DMS114 treated with DMSO at 0.1 percent for 48 hours (cell line): ENCODE measurements around the gene ST6GALNAC5.

Experiments
- DNase-seq: peaks from one replicate; lab custom pipeline; 2025; ENCODE audit not compliant: unreplicated experiment; lab: John Stamatoyannopoulos, UW

Gene ST6GALNAC5

DNA sequence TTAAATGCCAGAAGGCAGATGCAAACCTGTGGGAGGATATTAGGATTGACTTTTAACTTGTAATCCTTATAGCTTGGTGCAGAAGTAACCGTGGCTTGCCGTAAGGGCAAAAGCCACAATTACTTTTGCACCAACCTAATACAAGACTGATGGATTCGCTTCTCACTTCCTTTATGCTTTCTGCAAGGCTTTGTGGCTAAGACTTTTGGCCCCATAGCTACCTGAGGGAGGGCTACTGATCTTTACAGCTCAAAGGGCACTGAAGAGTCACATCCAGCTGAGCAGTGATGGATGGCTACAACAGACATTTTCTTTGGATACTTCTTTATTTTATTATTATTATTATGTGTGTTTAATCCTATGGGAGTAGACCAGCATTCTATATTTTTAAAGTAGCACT lies 140.4 kb downstream of the ST6GALNAC5 start:
- DNase-seq: no peak

DNA sequence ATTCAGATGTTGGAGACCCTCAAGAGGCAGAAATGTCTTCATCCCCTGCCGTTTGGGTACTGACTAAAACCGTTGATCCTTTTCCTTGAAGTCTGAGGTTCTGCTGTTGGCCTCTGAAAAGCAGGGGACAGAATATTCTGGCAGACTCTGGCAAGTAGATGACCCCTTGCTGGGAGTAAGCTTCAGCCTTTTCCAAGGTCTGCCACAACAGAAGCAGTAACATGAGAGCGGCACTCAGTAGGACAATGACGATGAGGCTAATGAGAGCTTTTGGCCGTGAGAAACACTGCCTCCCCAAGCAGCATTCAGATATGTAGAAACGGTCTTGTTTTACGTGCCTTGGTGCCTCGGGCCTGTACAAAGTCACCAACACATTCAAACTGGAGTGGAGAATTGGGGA lies 143.7 kb downstream of the ST6GALNAC5 start:
- DNase-seq: no peak

DNA sequence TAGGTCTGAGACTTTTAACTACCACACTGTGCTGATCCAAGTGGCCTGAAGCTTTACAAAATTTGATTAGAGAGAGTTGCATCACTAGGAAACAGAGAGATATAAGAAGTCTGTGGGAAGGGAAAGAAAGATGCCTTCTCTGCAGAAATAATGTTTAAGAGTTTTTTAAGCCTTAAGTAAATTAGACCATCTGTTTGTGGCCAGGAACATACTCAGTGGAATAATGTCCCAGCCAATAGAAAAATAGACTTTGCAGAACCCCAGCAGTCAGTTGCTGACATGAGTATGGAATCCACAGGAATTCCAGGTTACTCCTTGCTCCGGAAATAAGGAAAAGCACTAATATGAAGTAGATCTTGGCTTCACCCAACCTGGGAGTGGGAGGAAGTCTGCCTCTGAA lies 144.8 kb downstream of the ST6GALNAC5 start:
- DNase-seq: no peak

DNA sequence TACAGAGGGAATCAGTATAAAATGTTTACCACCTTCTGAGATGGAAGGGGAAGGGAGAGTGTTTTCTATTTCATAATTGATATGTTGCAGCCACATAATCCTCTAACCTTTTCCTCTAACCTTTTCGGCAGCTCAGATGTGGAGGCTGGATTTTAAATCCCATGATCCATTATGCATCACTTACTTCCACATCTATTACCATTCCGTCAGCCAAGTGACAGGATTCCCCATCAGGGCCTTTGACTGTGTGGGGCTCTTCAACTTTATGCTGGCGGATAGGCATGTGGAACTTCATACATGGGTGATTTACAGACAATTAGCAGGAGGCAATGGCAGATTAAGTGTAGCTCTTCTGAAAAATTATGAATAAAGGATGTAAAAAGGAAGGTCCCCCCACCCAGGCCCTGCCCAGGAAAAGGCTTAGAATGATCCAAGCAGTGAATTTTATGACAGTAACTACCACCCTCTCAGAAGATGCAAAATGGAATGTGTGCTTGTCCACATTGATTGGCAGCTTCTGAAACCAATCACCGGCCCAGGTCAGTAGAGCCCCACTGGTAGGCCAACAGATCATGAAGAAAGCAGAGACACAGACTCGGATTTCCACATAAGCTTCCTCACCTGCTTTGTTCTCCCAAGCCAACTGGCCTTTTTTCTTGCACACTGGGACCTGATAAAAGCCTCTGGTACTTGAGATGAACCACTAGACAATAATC lies 147.0 kb downstream of the ST6GALNAC5 start:
- no peak for DNase-seq

DNA sequence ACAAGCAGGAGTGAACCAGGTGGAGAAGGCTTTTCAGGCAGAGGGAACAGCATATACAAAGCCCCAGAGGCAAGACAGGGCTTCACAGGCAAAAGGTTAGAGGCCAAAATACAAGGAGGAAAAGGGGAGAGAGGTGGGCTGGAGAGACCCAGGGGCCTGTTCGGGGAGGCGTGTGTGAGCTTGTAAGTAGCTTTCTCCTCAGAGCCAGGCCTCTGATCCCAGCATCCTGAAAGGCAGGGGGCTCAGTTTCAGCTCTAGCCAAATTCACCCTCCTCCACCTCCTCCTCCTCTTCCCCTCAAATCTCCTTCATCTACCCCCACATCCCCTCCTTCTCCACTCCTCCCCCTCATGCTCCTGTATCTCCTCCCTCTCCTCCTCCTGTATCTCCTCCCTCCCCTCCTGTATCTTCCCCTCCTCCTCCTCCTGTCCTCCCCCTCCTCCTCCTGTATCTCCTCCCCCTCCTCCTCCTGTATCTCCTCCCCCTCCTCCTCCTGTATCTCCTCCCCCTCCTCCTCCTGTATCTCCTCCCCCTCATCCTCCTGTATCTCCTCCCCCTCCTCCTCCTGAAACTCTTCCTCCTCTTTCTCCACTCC lies 148.6 kb downstream of the ST6GALNAC5 start:
- DNase-seq: no peak

DNA sequence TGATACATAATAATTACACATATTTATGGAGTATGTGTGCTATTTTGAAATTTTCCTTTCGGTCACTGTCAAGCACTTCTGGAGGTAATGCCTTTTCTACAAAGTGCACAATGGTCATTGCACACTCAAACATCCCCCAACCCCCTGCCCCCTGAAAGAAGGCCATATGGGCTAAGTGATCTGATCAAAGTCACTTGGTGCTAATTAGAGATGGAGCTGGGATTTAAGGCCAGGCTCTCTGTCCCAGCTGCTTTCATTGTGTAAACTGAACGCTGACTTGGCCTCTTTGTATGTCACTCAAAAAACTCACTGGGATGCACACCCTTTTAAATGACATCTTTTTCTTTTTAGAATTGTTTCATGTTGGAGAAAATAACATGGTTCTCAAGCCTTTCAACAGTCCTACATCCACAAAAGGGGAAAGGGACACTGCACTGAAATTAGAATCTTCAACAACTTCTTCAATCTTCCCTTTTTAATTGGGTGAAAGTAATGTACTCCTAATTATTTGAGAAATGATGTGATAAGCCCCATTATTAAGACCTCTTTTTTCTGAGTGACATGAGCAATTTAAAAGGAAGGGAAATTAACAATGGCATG lies 149.2 kb downstream of the ST6GALNAC5 start:
- DNase-seq: no peak

DNA sequence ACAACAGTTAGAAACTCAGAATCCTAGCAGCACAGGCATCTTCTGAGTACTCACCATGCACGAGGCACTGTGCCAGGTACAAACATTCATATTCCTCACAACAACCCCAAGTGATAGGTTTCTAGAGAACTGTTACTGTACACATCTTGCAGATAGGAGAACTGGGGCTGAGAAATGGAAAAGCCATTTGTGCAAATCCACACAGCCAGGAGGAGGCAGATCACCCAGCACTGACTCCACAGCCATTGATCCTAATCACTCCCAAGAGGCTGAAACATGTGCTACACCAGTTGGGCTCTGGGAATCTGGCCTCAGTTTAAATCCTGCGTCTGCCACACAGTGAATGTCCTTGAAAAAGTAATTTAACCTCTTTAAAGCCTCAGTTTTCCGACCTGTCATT lies 151.0 kb downstream of the ST6GALNAC5 start:
- no peak for DNase-seq

DNA sequence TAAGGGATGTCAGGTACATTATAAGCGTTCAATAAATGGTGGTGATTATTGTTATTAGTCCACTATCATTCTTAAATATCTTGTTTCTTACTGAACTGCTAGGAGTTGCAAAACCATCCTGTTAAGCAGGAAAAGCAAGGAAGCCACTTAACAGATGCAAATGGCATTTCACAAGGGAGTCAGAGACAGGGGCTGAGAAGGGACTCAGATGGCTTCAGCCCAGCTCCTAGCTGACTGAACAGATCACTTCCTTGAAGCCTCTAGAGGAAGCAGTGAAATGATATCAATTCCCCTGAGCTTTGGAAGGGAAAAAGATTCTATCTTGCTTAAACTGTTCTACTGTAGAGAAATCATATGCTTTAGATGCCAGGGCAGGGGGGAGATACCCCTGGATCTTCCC lies 151.5 kb downstream of the ST6GALNAC5 start:
- no peak for DNase-seq

DNA sequence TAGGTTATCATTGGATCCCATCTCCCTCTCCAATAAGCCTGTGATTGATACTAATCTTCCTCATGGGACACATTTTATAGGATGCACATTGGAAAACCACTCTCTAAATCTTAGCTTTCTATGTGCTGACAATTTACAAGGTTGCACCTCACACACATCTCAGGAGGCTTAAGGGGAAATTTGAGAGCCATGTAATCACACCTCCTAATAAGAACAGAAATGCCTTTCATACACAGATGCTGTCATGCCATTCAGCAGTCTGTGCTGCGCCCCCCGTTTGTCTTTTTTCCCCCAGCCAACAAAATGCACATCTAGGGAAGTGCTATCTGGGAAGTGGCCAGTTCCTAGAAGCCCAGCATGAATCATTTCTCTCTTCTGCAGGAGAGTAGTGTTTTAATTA lies 154.5 kb downstream of the ST6GALNAC5 start:
- DNase-seq: no peak

DNA sequence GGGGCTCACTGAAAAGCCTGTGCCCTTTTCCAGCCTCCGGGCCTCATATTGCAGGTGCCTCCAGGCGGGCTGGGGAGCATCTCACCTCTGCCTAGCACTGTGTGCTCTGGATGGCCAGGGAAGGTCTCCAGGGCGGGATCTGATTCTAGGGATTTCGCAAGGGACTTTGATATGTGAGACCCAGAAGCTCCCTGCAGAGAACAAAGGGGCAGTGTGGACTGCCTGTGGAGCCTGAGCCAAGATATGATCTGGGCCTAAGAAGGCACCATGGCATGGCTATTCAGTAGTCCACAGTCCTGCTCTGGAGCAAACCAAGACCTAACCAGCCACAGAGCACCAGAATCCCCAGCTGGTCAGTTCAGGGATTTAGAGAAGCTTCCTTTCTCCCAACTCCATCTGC lies 157.2 kb downstream of the ST6GALNAC5 start:
- no peak for DNase-seq

DNA sequence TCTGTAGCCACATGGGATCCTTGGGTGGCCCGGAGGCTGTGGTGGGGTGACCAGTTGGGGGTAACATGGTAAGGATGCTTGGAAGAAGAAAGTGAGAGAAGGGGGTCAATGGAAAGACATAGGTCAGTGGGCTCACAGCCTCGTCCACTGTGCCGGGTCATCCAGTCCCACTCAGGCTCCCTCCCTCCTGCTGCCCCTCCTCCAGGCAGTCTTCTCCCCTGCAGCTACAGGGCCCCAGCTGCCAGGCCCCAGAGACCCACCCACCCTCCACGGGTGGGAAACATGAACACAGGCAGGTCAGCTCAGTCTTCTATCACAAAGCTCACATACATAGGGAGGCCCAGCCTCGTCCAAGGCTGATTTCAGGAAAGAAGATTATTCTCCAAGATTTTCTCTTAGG lies 158.3 kb downstream of the ST6GALNAC5 start:
- DNase-seq: no peak

DNA sequence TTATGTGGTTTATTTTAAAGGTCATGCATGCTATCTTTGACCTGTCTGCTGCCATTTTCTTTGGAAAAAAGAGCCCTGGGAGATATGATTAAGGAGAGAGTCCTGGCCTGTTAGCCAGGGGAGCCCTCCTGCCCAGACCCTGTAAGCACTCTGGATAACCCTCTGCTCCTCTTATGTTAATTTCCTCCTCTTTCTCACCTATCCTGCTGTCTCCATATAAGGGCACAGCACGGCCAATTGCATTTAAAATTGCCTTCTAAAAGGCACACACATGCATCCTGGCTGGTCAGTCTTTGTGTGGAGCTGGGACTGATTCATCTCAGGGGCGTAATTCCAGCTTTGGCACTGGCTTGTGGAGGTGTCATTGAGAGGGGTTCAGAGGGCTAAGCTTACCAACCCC lies 158.9 kb downstream of the ST6GALNAC5 start:
- no peak for DNase-seq

DNA sequence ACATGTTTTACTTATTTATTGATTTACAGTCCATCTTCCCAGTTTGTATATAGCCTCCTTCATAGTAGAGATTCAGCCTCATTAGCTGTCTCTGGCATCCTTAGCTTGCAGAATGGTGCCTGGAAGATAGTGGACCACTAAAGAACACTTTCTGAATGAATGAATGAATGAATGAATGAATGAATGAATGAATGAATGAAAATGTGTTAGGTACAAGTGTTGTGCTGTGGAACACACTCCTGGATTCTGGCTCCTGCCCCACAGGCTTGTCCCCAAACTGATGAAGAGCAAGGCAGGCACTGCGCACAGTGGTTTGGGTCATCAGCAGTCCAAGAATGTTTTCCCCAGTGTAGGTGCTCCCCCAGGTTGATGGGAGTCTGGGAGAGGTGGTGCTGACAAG lies 159.4 kb downstream of the ST6GALNAC5 start:
- DNase-seq: no peak

DNA sequence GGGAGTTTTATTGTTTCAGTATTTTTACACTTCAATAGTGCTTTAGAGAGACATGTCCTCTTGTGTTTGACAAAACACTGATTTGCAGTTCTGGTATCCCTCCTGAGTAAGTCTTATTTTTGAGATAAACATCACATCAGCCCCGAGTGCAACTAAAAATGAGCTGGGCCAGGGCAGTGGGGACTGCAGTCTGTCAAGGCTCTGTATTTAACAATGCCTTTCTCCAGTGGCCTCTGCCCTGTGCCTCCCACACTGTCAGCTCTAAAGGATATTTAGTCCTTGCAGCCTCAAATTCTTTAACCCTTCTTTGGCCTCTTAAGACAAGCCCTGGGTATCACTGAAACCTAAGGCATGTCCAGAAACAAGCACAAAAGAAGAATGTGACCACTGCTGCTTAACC lies 160.6 kb downstream of the ST6GALNAC5 start:
- no peak for DNase-seq

DNA sequence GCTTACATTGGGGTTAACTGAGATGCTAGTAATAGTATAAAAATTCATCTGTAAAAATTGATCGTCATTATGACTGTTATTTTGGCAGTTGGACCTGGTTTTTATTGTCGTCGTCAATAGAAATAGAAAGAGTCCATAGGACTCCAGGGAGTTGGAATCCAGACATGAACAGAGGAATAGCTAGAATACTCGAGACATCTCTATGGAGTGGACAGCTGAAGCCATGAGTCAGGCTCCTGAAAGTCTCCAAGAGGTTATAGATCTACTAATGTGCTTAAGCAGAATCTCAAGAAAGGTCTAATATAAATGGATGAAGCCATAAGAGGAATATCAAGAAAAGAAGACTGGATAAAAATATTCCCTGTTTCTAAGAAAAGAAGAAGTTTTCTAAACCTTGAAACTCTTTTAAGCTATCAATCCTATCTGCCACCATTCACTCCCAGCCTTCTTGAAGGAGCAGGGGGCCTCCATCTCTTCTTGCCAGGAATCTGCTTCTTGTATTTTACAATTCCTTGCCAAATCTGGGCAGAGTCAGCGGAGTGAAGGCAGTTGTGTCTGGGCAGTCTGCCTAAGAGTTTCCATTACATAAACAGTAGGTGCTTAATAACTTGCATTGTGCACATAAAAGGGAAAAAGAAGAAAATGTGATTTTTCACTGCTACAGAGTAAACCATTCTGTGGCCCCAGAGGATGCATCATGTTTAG lies 163.3 kb downstream of the ST6GALNAC5 start:
- no peak for DNase-seq

DNA sequence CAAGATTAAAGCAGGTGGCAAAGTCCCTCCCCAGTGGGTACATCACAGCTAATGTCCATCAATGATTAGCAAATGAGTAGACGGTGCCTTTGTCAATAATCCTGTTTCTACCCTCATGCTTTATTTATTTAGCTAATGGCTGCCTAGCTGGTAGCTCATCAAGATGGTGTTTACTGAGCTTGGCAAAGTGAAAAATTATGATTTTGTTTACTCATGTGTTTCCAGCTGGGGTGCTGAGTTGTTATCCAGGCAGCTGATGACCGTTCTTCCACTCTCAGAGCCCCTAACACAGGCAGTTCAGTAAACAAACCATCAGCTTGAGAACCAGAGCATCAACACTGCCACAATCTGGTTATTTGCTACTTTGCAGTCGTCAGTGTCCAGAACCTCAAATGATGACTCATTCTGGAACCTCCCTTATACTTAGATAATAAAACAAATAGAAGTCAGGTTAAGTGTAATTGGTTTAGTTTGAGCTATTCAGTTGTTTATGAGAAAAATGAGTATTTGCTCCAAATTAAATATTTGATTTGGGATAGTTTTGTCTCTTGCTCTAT lies 163.9 kb downstream of the ST6GALNAC5 start:
- DNase-seq: no peak

DNA sequence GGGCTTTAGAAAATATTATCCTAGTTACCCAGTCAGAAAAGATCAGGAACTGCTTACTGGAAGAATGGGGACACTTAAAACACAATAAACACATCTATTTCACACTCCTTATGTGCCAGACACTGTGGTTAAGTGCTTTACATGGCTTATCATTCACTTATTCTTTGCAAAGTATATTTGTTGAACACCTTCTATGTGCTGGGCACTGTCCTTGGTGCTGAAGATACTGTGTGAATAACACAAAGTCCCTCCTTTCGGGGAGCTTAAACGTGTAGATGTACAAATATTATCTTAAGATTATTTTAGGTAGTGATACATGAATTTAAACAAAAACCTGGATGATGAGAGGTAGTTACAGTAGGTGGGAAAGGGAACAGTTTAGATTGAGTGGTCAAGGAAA lies 169.3 kb downstream of the ST6GALNAC5 start:
- DNase-seq: no peak

DNA sequence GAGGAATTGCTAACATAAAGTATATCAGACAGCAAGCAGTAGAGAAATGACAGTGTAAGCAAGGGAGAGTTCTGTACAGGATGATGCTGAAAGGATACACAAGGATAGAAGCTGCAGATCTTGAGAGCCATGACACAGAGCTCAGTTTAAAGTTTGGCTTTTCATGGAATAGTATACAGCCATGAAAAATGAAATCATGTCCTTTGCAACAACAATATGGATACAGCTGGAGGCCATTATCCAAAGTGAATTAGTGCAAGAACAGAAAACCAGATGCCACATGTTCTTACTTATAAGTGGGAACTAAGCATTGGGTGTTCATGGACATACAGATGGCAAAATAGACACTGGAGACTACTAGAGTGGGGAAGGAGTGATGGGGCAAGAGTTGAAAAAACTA lies 169.8 kb downstream of the ST6GALNAC5 start:
- DNase-seq: no peak

DNA sequence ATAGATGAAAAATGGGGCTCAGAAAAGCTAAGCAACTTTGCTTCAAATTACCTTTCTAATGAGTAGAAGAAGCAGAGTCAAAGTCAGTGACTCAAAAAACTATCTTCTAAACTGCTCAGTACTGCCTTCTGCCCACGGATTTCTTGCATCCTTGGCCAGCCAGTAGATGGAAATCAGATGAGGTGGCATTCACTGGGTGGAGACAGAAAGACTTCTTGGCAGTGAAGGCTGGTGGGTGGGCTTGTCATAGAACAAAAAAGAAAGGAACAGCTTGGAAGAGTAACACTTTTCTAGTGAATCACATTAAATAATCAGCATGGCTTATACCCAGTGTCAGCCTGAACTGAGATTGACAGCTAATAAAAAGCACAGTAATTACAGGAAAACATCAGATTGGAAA lies 170.7 kb downstream of the ST6GALNAC5 start:
- DNase-seq: no peak

DNA sequence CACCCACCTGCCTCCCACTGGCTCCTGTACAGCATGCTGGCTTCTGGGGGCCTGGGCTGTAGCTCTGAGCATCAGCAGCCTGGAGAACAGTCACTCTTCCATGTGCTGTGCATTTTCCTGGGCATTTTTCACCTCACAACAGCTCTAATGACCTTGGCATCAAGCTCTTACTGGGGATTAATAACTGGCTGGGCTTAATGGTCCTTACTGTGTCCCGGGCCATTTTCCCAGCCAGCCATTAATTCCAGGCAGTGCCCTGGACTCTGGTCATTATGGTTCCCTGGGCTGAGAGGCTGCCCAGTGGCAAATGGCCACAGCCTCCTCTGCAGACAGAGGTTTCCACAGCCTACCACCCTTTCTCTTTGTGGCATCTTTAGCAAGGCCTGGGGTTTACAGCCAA lies 171.8 kb downstream of the ST6GALNAC5 start:
- no peak for DNase-seq

DNA sequence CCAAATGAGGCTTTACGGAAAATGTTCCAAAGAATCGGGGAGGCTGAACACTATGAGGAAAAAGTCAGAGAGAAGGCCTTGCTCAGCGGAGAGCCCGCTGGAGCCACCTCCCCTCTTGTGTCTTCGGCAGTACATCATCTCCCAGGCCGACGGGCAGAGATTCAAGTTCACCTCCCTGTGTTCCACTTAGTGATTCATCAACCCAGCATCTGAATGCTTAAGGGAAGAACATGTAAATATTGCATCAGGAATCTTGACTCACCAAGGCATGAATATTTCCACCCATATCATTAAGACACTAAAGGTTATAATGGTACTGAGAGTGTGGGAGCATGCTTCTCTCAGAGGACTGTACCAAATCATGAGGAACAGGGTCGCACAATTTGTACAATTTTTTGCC lies 172.5 kb downstream of the ST6GALNAC5 start:
- no peak for DNase-seq

DNA sequence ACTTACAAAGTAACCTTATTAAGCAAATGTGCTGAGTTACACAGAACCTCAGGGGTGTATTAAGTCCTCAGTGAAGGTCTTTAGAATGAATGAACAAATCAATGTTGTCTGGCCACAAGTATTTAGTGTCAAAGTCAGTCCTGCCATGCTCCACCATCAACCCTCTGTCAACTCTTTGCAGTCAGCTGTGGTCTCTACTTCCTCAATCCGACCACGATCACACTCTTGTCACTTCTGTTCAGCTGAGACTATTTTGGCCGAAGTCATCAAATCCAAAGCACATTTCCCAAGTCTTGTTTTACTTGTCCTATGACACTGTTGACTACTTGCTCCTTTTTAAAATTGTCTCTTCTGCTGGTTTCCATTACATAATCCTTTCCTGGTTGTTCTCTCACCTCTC lies 173.5 kb downstream of the ST6GALNAC5 start:
- DNase-seq: no peak
